Muscle of arm (tissue), 14 donors: Measurements from ENCODE around the gene TTYH3. TPM values are rescaled to one million over a fixed set of nuclear protein-coding genes. Genes with fewer than 3 reads are reported as not detected.
"Not testable (repeated sequence)": the region's sequence is repeated elsewhere in the genome, so short reads cannot be mapped to it uniquely, and the experiment has no call there.

ENCODE experiments used
- DNase-seq: peaks from one replicate; pipeline ENCODE4 v3.0.0-alpha.2; 2013
- long read RNA-seq, 11 donors: transcript quantifications; one replicate each; lab custom pipeline, GENCODE V29; 2026
- polyA plus RNA-seq, 12 donors: library from polyadenylated mRNA; unstranded; fragments of 120-200 nt; gene quantifications; one replicate each; pipeline ENCODE4 v1.2.1, GENCODE V29; 2013; ENCODE audit not compliant: insufficient read length in 12 of 12

The TTYH3 gene, protein sequence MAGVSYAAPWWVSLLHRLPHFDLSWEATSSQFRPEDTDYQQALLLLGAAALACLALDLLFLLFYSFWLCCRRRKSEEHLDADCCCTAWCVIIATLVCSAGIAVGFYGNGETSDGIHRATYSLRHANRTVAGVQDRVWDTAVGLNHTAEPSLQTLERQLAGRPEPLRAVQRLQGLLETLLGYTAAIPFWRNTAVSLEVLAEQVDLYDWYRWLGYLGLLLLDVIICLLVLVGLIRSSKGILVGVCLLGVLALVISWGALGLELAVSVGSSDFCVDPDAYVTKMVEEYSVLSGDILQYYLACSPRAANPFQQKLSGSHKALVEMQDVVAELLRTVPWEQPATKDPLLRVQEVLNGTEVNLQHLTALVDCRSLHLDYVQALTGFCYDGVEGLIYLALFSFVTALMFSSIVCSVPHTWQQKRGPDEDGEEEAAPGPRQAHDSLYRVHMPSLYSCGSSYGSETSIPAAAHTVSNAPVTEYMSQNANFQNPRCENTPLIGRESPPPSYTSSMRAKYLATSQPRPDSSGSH
- 100 to 1,000 TPM in 2 of 12 donors, 10 to 100 TPM in 9, not detected in 1; 49.5 to 155 (median 77.2) TPM for polyA plus RNA-seq
- long read RNA-seq, donor 1, full-length matches to known transcripts: 20 of 32 reads
- long read RNA-seq, donor 1, partial matches to known transcripts: 12 of 32 reads
- long read RNA-seq, donor 1, other reads (novel, unspliced or antisense): 0 of 32 reads
- long read RNA-seq, donor 2, full-length matches to known transcripts: 9 of 15 reads
- long read RNA-seq, donor 2, partial matches to known transcripts: 6 of 15 reads
- long read RNA-seq, donor 2, other reads (novel, unspliced or antisense): 0 of 15 reads
- long read RNA-seq, donor 3, full-length matches to known transcripts: 5 of 5 reads
- long read RNA-seq, donor 3, partial matches to known transcripts: 0 of 5 reads
- long read RNA-seq, donor 3, other reads (novel, unspliced or antisense): 0 of 5 reads
- long read RNA-seq, donor 4, partial matches to known transcripts: 0 of 1 reads
- long read RNA-seq, donor 4, other reads (novel, unspliced or antisense): 0 of 1 reads
- long read RNA-seq, donor 5, full-length matches to known transcripts: 25 of 59 reads
- long read RNA-seq, donor 5, partial matches to known transcripts: 34 of 59 reads
- long read RNA-seq, donor 5, other reads (novel, unspliced or antisense): 0 of 59 reads
- long read RNA-seq, donor 6, full-length matches to known transcripts: 8 of 33 reads
- long read RNA-seq, donor 6, partial matches to known transcripts: 25 of 33 reads
- long read RNA-seq, donor 6, other reads (novel, unspliced or antisense): 0 of 33 reads
- long read RNA-seq, donor 7, full-length matches to known transcripts: 5 of 5 reads
- long read RNA-seq, donor 7, partial matches to known transcripts: 0 of 5 reads
- long read RNA-seq, donor 7, other reads (novel, unspliced or antisense): 0 of 5 reads
- long read RNA-seq, donor 8, full-length matches to known transcripts: 16 of 99 reads
- long read RNA-seq, donor 8, partial matches to known transcripts: 83 of 99 reads
- long read RNA-seq, donor 8, other reads (novel, unspliced or antisense): 0 of 99 reads
- long read RNA-seq, donor 9, full-length matches to known transcripts: 12 of 18 reads
- long read RNA-seq, donor 9, partial matches to known transcripts: 6 of 18 reads
- long read RNA-seq, donor 9, other reads (novel, unspliced or antisense): 0 of 18 reads
- long read RNA-seq, donor 10, full-length matches to known transcripts: 14 of 37 reads
- long read RNA-seq, donor 10, partial matches to known transcripts: 23 of 37 reads
- long read RNA-seq, donor 10, other reads (novel, unspliced or antisense): 0 of 37 reads
- long read RNA-seq, donor 11, full-length matches to known transcripts: 19 of 67 reads
- long read RNA-seq, donor 11, partial matches to known transcripts: 48 of 67 reads
- long read RNA-seq, donor 11, other reads (novel, unspliced or antisense): 0 of 67 reads

DNA sequence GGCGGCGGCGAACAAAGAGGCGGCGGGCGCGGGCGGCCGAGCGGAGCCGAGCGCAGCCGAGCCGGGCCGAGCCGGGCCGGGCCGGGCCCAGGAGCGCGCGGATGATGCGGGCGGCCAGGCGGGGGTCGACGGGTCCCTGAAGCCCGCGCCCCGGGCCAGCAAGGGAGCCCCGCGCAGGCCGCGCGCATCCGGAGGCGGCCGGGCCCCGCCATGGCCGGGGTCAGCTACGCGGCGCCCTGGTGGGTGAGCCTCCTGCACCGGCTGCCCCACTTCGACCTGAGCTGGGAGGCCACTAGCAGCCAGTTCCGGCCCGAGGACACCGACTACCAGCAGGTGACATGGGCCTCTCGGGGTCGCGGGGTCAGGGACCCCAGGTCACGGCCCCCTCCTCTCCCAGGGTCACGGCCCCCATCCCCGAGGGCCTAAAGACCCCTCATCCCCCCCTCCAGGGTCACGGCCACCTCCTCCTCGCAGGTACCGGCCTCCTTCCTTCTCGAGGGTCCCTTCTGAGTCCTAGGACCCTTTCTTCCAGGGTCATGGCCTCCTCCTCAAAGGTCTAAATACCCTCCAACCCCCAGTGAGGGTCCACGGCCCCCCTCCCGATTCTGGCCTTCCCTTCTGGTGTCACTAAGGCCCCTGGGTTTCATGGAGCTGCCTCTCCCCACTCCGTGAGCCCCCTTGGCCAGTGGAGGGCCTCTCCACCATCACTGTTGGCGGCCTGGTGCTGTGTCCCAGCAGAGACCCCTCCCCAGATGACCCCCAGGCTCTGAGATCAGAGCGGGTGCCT is at the start of gene TTYH3:
Gene TTYH3 (plus strand): TSS at position 41 of the 787 bp plus-strand sequence. CDS start 170 bp downstream, at position 211.
- no peak for DNase-seq

DNA sequence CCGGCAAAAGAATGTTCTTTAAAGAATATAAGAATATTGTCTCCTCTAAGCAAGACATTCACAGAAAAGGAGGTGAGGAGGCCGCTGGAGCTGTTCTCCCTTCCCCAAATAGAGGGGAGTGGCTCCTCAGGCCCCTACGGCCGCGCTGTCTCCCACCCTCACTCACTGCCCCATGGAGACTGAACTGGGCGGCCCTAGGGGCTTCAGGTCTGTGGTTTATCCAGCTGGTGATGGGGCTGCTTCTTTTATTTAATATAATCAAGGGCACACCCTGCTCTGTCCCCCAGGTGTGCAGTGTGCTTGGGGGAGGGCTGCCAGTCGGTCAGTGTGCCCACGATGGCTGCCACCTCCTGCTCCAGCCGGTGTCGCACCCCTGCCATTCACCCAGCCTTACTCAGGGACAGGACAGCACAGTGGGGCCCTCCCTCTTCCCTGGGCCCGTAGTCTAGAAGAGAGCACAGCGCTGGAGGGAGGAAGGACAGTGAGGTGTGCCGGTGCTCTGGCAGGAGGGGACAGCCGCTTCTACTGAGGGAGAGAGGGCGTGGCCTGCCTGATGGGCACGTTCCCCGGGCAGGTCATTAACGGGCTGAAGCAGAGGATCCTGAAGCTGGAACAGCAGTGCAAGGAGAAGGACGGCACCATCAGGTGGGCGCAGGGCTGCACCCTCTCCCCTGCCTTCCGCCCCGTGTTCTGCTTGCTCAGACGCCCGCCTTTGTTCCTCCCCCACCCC is 49.6 kb upstream of the TTYH3 start:
- no peak for DNase-seq

DNA sequence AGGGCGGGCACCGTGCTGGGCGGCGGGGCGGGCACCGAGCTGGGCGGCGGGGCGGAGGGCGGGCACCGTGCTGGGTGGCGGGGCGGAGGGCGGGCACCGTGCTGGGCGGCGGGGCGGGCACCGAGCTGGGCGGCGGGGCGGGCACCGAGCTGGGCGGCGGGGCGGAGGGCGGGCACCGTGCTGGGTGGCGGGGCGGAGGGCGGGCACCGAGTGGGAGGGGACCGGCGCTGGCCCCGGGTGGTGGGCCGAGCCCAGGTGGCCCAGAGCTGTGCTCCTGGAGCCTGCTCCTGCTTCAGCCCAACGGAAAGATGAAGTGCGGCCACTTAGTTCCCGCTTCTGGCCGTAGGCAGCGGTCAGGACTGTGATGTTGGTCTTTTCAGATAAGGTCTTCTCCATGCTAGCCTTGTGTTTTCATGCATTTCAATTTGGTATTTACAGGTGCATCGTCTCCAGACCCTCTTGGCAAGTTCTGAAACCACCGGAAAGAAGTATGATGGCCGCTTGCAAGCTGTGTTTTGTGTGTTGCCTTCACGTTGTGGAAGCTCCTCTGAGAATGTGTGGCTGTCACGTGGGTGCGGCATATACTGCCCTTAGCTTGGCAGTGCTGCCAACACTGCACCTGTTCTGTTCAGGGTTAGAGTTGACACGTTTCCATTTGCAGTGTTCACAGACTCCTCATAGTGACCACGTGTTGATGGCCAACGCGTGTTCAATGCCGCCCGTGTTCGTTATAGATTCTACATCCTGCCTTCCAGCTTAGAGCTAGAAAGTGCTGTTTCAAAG is 47.8 kb upstream of the TTYH3 start:
- no peak for DNase-seq

DNA sequence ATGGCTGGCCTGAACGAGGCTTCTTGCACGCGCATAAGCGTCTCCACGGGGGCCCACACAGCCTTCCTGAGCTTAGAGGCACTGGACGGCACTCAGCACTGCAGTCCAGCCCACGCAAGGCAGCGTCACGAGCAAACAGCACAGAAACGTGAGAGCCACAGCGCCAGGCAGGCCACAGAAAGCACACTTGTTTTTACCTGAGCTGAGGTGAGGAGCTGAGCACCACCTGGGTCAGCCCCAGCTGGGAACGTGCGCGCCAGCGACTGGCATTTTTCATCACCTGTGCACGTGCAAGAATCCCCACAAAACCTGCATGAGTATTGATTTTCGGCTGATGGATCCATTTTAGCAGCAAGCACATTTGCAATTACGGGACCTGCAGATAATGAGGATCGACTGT is 46.3 kb upstream of the TTYH3 start:
- DNase-seq: no peak

DNA sequence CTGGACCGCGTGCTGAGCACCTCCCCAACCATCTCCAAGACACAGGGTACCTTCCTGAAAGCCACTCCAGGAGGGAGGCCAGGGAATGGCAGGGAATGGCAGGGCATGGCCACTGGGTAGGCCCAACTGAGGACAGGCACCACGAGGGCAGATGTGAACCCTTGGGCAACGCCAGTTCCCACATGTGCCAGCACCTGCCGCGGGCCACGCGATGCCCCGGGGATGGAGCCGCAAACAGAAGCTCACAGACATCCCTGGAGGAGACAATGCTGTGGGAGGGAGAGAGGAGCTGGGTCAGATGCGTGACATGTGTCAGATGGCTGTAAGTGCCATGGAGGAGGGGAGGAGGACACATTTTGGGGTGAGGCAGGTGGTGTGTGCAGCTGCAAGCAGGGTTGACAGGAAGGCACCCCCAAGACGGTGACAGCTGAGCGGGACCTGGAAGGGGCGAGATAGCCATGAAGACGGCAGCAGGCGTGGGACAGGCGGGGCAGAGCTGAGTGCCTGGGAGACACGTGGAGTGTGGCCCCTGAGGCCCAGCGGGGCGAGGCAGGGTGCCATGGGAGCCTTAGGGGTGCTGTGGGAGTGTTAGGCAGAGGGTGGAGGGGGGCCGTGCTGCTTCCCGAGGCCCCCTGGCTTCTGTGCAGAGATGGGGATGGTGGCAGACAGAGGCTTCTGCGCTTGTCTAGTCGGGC is 45.3 kb upstream of the TTYH3 start:
- DNase-seq: no peak

DNA sequence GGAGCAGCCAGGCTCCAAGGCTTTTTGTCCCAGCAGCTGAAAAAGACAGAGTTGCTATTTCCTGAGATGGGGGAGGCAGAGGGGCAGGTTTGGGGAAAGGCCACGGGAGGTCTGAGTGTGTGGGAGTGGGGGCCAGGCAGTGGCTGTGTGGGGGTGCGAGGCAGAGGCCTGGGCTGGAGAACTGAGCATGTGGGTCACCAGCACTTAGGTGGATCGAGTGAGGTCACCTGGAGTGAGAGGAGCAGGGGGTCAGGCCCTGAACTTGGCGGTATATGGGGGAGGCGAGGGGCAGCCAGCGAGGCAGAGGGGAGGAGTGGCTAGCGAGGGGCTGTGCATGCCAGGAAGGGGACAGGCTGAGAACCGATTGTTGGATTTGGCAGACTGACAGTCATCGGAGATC is 44.7 kb upstream of the TTYH3 start:
- DNase-seq: no peak

DNA sequence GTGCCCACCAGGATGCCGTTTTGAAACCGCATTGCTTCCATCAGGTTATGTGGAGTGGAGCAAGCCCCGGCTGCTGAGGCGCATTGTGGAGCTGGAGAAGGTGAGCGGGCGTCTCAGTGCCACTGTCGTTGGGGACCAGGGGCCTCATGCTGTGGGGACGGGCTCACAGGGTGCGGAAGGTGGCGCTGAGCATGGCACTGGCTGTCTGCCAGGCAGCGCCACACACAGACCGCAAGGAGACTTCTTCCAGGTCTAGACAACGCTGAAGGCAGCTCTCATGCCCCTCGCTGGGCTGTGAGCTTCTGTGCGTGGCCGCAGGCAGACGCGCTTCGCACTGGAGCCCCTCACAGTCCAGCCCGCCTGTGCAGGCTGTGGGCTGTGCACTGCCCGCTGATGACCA is 44.0 kb upstream of the TTYH3 start:
- no peak for DNase-seq

DNA sequence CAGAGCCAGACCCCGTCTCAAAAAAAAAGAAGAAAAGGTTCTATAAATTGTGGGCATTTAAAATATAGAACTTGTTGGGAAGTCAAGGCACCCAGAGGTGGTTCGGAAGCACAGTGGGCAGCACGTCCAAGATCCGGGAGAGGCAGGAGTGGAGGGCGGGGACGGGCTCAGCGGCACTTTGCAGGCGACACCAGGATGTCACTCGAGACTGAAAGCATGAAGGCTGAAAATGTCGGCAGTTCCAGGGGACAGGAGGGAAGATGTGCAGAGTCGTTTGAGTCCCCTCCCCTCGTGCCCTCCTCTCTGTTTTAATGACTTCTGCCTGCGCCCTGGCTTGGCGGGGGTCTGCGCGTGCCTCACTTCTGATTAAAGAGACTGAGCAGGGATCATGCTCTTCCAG is 42.4 kb upstream of the TTYH3 start:
- DNase-seq: no peak

DNA sequence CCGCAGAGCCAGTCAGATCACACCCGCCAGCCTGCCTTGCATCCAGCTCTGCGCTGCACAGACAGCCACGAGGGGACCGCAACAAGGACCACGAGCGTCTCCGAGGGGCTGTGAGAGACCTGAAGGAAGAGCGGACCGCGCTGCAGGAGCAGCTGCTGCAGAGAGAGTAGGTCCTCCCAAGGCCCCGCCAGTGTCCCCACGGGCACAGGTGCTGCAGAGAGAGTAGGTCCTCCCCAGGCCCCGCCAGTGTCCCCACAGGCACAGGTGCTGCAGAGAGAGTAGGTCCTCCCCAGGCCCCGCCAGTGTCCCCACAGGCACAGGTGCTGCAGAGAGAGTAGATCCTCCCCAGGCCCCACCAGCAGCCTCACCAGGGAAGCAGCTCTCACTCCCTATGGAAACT is 41.8 kb upstream of the TTYH3 start:
- DNase-seq: not testable (repeated sequence)

DNA sequence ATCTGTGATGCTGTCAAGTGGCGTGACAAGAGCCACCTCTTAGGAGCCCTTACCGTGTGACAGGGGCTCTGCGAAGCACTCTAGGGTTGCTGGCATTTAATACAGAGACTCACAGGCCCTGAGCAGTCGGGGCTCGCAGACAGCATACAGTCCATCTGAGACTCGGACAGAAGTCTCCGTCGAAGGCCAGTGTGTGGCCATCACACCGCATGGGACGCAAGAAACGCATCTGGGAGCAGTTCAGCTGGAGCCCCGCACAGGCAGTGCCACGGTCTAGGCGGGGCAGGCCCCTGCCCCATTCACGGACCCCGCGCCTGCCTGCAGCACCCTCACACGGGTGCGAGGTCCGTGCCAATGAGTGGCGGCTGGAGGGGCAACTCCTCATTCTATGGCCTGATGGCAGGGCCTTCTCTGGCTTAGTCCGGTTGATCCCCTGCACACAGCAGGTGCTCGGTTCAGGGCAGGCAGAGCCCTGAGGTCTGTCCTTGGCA is 39.4 kb upstream of the TTYH3 start:
- no peak for DNase-seq

DNA sequence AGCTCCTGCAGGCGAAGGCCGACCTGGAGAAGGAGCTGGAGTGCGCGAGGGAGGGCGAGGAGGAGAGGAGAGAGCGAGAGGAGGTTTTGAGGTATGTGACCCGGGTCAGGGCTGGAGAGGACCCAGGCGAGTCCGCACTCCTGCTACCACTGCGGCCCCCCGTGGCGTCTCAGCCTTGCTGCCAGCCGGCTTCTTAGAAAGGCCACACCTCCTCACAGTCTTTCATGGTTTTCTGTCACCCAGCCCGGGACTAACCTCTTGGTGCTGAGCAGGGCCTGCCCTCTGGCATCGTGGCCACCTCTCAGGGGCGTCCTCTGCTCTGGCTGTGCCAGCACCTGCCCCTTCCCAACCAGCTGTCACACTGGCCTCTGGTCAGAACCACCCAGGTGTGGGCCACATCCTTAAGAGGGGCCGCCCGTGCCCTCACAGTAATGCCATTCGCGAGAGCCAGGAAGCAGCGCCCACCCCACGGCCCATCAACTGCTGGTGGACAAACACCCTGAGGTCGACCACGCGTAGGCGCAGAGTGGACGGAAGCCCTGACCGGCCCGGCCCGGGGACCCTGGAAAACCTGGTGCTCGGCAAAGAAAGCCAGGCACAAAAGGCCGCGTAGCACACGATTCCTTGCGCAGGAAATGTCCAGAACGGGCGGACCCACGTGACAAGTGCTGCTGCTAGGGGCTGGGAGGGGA is 38.6 kb upstream of the TTYH3 start:
- DNase-seq: no peak

DNA sequence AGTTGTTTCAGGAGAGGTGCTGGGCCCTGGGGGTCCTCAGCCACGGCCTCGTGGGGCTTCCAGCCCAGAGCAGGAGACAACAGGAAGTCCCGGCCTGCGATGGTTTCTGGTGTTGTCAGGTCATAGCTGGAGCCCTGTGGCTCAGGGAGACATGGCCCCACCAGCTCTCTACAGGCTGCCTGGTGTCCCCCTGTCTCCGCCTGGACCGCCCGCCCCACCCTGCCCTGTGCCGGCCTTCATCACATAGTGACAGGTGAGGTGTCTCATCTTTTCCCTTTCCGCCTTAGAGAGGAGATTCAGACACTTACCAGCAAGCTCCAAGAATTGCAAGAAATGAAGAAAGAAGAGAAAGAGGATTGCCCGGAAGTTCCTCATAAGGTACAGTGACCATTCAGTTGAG is 37.2 kb upstream of the TTYH3 start:
- no peak for DNase-seq

DNA sequence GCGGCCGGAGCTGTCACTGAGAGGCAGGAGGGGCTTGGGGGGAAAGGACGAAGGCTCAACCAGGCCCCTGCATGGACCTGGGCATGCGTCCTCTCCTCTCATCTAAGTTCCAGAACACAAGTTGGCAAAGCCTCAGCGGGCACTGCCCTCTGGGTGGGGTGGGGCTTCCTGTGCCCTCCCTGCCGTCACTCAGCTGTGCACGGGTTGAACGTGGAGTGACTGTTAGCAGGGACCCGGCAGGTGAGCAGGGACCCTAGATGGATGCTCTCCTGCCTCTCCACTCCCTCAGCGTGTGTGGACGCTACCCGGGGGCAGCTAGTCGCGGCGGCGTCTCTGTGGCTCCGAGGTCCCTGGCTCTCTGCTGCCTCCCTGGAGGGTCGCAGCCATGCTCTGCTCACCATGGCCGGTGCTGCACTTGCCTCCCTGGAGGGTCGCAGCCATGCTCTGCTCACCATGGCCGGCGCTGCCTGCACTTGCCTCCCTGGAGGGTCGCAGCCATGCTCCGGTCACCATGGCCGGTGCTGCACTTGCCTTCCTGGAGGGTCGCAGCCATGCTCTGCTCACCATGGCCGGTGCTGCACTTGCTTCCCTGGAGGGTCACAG is 36.4 kb upstream of the TTYH3 start:
- DNase-seq: no peak

DNA sequence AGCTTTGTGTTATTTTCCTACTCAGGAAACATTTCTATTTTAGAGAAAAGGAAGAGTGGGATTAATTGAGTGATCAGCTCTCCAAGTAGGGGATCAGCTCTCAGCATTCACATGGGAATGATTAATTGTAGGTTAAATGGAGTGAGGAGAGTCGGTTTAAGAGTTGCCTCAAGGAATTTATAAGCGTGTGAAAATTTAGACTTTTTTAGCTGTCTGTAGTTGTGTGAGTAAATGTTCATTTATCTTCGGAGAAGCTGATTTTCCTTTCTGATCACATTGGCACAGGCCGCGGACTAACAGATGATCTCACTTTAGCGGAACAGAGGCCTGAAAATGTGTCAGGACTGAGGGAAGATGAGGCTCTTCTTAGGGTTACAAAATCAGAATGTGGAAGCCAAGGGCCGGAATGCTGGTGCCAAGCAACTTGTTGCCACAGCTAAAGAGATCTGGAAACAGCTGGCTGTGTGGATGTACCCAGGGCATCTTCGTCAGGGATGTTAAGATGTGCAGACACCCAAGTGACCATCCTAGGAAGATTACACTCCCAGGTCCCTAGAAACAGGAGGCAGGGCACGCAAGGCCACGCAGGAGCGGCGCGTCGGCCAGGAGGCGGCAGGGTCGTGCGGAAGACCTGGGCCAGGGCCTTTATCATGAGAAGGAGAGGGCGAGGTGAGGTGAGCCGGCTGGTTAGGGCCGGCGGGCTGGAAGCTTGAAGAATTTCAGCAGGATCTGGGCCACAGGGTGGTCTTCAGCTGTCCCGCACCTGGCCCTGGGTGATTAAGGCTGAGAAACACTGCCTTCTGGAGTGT is 35.1 kb upstream of the TTYH3 start:
- no peak for DNase-seq

DNA sequence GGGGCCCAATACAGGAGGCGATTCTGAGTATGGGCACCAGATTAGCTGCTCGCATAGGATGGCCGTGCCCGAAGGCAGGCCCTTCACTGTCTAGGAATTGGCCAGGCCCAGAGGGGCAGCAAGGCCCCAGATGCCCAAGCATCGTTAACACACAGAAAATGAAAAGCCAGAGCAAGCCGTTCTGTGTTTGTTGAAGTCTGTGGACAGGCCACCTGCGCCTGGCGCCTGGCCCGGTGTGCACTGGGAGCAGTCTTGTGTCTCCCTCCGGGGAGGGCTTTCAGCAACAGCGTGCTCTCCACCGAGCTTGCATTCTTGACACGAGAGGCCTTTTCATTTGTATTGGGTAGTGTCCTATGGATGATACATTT is 34.5 kb upstream of the TTYH3 start:
- no peak for DNase-seq
